Loucy (cell line): Measurements from ENCODE around the gene PLA2G7.

Experiments
- EZH2phosphoT487 ChIP-seq: fragments of 200-600 bp; IDR thresholded peaks from 2 replicates; pipeline ENCODE4 v1.6.1; 2018; ENCODE audit warnings: antibody characterized with exemption, mild to moderate bottlenecking, moderate library complexity, borderline replicate concordance
- TF ChIP-seq, protein P1 (sequence below): fragments of 200-600 bp; sonication (generic); conservative IDR thresholded peaks from 2 replicates; pipeline ENCODE4 v1.5.1; 2014; ENCODE audit warnings: mild to moderate bottlenecking, antibody characterized with exemption, low read length

DNA sequence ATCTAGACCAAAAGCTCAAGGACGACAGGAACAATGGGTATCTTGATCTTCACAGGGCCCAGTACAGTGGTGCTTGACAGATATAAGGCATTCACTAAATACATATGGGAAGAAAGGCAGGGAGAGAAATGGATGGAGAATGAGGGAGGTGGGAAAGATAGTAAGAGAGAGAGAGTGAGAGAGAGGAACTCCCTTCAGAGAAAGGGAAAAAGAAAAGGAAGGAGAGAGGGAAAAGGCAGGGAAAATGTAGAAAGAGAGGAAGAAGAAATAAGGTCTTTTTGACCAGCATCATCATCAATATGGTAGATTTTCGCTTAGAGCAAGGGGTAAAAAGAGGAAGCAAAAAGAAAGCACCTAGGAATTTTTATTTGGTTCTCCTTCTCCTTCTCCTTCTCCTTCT is 10.8 kb upstream of the PLA2G7 start:
- TF ChIP-seq, protein P1, sequence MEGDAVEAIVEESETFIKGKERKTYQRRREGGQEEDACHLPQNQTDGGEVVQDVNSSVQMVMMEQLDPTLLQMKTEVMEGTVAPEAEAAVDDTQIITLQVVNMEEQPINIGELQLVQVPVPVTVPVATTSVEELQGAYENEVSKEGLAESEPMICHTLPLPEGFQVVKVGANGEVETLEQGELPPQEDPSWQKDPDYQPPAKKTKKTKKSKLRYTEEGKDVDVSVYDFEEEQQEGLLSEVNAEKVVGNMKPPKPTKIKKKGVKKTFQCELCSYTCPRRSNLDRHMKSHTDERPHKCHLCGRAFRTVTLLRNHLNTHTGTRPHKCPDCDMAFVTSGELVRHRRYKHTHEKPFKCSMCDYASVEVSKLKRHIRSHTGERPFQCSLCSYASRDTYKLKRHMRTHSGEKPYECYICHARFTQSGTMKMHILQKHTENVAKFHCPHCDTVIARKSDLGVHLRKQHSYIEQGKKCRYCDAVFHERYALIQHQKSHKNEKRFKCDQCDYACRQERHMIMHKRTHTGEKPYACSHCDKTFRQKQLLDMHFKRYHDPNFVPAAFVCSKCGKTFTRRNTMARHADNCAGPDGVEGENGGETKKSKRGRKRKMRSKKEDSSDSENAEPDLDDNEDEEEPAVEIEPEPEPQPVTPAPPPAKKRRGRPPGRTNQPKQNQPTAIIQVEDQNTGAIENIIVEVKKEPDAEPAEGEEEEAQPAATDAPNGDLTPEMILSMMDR, result no peak
- no peak for TF ChIP-seq EZH2phosphoT487
